ENCODE measurements around the gene HSD3B7.

Gene HSD3B7

GRCh38 chr16:30957456-30958174, 27.4 kb upstream of the HSD3B7 start, which contains the start of gene SETD1A:
TSS of gene SETD1A (plus strand) at chr16:30957754. CDS start at chr16:30958732, 978 bp downstream.
- FAIRE-seq: no peak

- no peak for FAIRE-seq
These were observed 26.6 kb upstream of the HSD3B7 start for GRCh38 chr16:30958175-30959079.

- no peak for FAIRE-seq
These were observed 23.6 kb upstream of the HSD3B7 start for GRCh38 chr16:30961384-30961783.

- FAIRE-seq: no peak
These were observed 21.0 kb upstream of the HSD3B7 start for GRCh38 chr16:30963925-30964511.

- FAIRE-seq: no peak
These were observed 20.3 kb upstream of the HSD3B7 start for GRCh38 chr16:30964574-30965226.

- no peak for FAIRE-seq
These were observed 19.6 kb upstream of the HSD3B7 start for GRCh38 chr16:30965436-30965835.

- FAIRE-seq: no peak
These were observed 18.9 kb upstream of the HSD3B7 start for GRCh38 chr16:30966033-30966619.

- FAIRE-seq: no peak
These were observed 17.2 kb upstream of the HSD3B7 start for GRCh38 chr16:30967795-30968194.

- no peak for FAIRE-seq
These were observed 15.7 kb upstream of the HSD3B7 start for GRCh38 chr16:30969246-30969842.

- FAIRE-seq: no peak
These were observed 13.7 kb upstream of the HSD3B7 start for GRCh38 chr16:30971298-30971697.

- FAIRE-seq: no peak
These were observed 12.1 kb upstream of the HSD3B7 start for GRCh38 chr16:30972872-30973271.

GRCh38 chr16:30974348-30974747, 10.7 kb upstream of the HSD3B7 start:
- FAIRE-seq: no peak

- FAIRE-seq: no peak
These were observed 8.5 kb upstream of the HSD3B7 start for GRCh38 chr16:30976486-30976885.

- FAIRE-seq: no peak
These were observed 7.5 kb upstream of the HSD3B7 start for GRCh38 chr16:30977502-30977901.

GRCh38 chr16:30979170-30980022, 5.6 kb upstream of the HSD3B7 start:
- FAIRE-seq: no peak

- FAIRE-seq: no peak
These were observed 5.0 kb upstream of the HSD3B7 start for GRCh38 chr16:30980023-30980371.

GRCh38 chr16:30980434-30980833, 4.6 kb upstream of the HSD3B7 start:
- no peak for FAIRE-seq

- FAIRE-seq: no peak
These were observed 4.0 kb upstream of the HSD3B7 start for GRCh38 chr16:30980959-30981358.

- FAIRE-seq: no peak
These were observed 2.3 kb upstream of the HSD3B7 start for GRCh38 chr16:30982548-30983288.

- no peak for FAIRE-seq
These were observed 1.6 kb upstream of the HSD3B7 start for GRCh38 chr16:30983289-30983889.
